Measurements from ENCODE around the gene SAMD10. TPM values are rescaled to one million over a fixed set of nuclear protein-coding genes. Genes with fewer than 3 reads are reported as not detected.
A peak's percentile ranks its signal among the peaks of the same experiment; 100 is the strongest.
"Not testable (repeated sequence)": the region's sequence is repeated elsewhere in the genome, so short reads cannot be mapped to it uniquely, and the experiment has no call there.

The SAMD10 gene
- total RNA-seq, 1 experiment from 2014 or later = not detected

- H3K27ac ChIP-seq = no peak overlapping the region
Measured at GRCh38 chr20:63968136-63968927, 11.1 kb downstream of the SAMD10 start.

GRCh38 chr20:63967330-63968135 is 11.9 kb downstream of the SAMD10 start:
- peaks cover 14% of the 10 kb centered on the region for H3K36me3 ChIP-seq
- H3K4me3 ChIP-seq = no peak overlapping the region
- H3K9me3 ChIP-seq (replicated peaks) = no peaks in the 10 kb centered on the region
- DNase-seq = no peak
- H3K27ac ChIP-seq = no peak overlapping the region
- peaks cover 5% of the 10 kb centered on the region; the same call in 1 of the 2 replicates for H3K27me3 ChIP-seq
- peaks cover 4% of the 10 kb centered on the region; the same call in 1 of the 2 replicates for H3K4me1 ChIP-seq

More at GRCh38 chr20:63968136-63968927, 11.1 kb downstream of the SAMD10 start:
- H3K36me3 ChIP-seq = peaks cover 12% of the 10 kb centered on the region
- peaks cover 4% of the 10 kb centered on the region; the same call in 1 of the 2 replicates for H3K4me1 ChIP-seq
- H3K4me3 ChIP-seq = peak overlapping the region; percentile 59
- H3K27me3 ChIP-seq = peaks cover 5% of the 10 kb centered on the region; the same call in 1 of the 2 replicates
- peak in 1 of 2 experiments; percentile 8 for DNase-seq
- H3K9me3 ChIP-seq (replicated peaks) = no peaks in the 10 kb centered on the region

- no peak overlapping the region for H3K4me3 ChIP-seq
- H3K9me3 ChIP-seq (replicated peaks) = no peaks in the 10 kb centered on the region
- no peak overlapping the region for H3K27ac ChIP-seq
- peaks cover 4% of the 10 kb centered on the region; the same call in 1 of the 2 replicates for H3K4me1 ChIP-seq
- DNase-seq = no peak
- H3K27me3 ChIP-seq = peaks cover 5% of the 10 kb centered on the region; the same call in 1 of the 2 replicates
- peaks cover 20% of the 10 kb centered on the region for H3K36me3 ChIP-seq
Measured at GRCh38 chr20:63966944-63967322, 12.5 kb downstream of the SAMD10 start.

GRCh38 chr20:63966172-63966943 is 13.1 kb downstream of the SAMD10 start:
- peaks cover 5% of the 10 kb centered on the region; the same call in 1 of the 2 replicates for H3K27me3 ChIP-seq
- no peak overlapping the region for H3K27ac ChIP-seq
- no peaks in the 10 kb centered on the region for H3K9me3 ChIP-seq (replicated peaks)
- H3K4me1 ChIP-seq = peaks cover 4% of the 10 kb centered on the region; the same call in 1 of the 2 replicates
- H3K36me3 ChIP-seq = peaks cover 24% of the 10 kb centered on the region
- DNase-seq = no peak
- H3K4me3 ChIP-seq = no peak overlapping the region

GRCh38 chr20:63964412-63964811 is 15.0 kb downstream of the SAMD10 start:
- peaks cover 24% of the 10 kb centered on the region for H3K36me3 ChIP-seq

GRCh38 chr20:63963784-63964301 is 15.6 kb downstream of the SAMD10 start:
- no peak for DNase-seq
- H3K27me3 ChIP-seq = no peaks in the 10 kb centered on the region; the same call in 1 of the 2 replicates
- no peaks in the 10 kb centered on the region for H3K9me3 ChIP-seq (replicated peaks)
- peaks cover 24% of the 10 kb centered on the region for H3K36me3 ChIP-seq
- no peak overlapping the region for H3K27ac ChIP-seq
- peaks cover 3% of the 10 kb centered on the region; the same call in 1 of the 2 replicates for H3K4me1 ChIP-seq
- H3K4me3 ChIP-seq = no peak overlapping the region

More at GRCh38 chr20:63964412-63964811, 15.0 kb downstream of the SAMD10 start:
- Histone ChIP-seq H3K27ac (no peak overlapping the region), H3K27me3 (no peaks in the 10 kb centered on the region; the same call in 1 of the 2 replicates), H3K4me3 (no peak overlapping the region), H3K4me1 (peaks cover 4% of the 10 kb centered on the region; the same call in 1 of the 2 replicates), H3K9me3 (replicated peaks) (no peaks in the 10 kb centered on the region)
- no peak for DNase-seq

- Histone ChIP-seq H3K4me3 (no peak overlapping the region), H3K9me3 (replicated peaks) (no peaks in the 10 kb centered on the region), H3K36me3 (peaks cover 24% of the 10 kb centered on the region), H3K4me1 (no peaks in the 10 kb centered on the region), H3K27me3 (no peaks in the 10 kb centered on the region; the same call in 1 of the 2 replicates), H3K27ac (no peak overlapping the region)
- no peak for DNase-seq
Measured at GRCh38 chr20:63963348-63963741, 16.1 kb downstream of the SAMD10 start.

- no peaks in the 10 kb centered on the region for H3K4me1 ChIP-seq
- H3K27me3 ChIP-seq = no peaks in the 10 kb centered on the region; the same call in 1 of the 2 replicates
- H3K9me3 ChIP-seq (replicated peaks) = no peaks in the 10 kb centered on the region
- peaks cover 24% of the 10 kb centered on the region for H3K36me3 ChIP-seq
- DNase-seq = no peak
- no peak overlapping the region for H3K4me3 ChIP-seq
- no peak overlapping the region for H3K27ac ChIP-seq
Measured at GRCh38 chr20:63962426-63963347, 16.8 kb downstream of the SAMD10 start.

GRCh38 chr20:63961664-63962425 is 17.6 kb downstream of the SAMD10 start:
- Histone ChIP-seq H3K4me1 (no peaks in the 10 kb centered on the region), H3K4me3 (no peak overlapping the region), H3K27ac (no peak overlapping the region), H3K36me3 (peaks cover 24% of the 10 kb centered on the region), H3K9me3 (replicated peaks) (no peaks in the 10 kb centered on the region), H3K27me3 (no peaks in the 10 kb centered on the region; the same call in 1 of the 2 replicates)
- DNase-seq = no peak

GRCh38 chr20:63960654-63961621 is 18.5 kb downstream of the SAMD10 start:
- H3K9me3 ChIP-seq (replicated peaks); H3K27me3 ChIP-seq; H3K4me1 ChIP-seq; DNase-seq; H3K27ac ChIP-seq; H3K4me3 ChIP-seq: not testable (repeated sequence)
- H3K36me3 ChIP-seq = peaks cover 18% of the 10 kb centered on the region; the same call in 1 of the 2 replicates

GRCh38 chr20:63959699-63960075 is 19.8 kb downstream of the SAMD10 start:
- H3K36me3 ChIP-seq = peaks cover 18% of the 10 kb centered on the region; the same call in 1 of the 2 replicates
- no peaks in the 10 kb centered on the region for H3K9me3 ChIP-seq (replicated peaks)
- H3K4me1 ChIP-seq = 0 out of 2 replicates have a peak, but pooled peaks cover 3% of the 10 kb centered on the region
- no peak overlapping the region for H3K27ac ChIP-seq
- no peak overlapping the region for H3K4me3 ChIP-seq
- H3K27me3 ChIP-seq = no peaks in the 10 kb centered on the region
- no peak for DNase-seq
